CD4-positive, alpha-beta T cell (primary cell): ENCODE measurements around the gene CHEK1. TPM values are rescaled to one million over a fixed set of nuclear protein-coding genes. Genes with fewer than 3 reads are reported as not detected.

ENCODE experiments used
- ATAC-seq: fragments of 200-7000 bp; cut with Tn5 transposase; one replicate; pipeline ENCODE4 v1.10.0; 2022; ENCODE audit warnings: mild to moderate bottlenecking; ENCODE audit not compliant: poor library complexity
- CTCF ChIA-PET: fragments of 350-600 bp; sonication (Branson Sonifier 250); formaldehyde crosslinking; loops from one replicate; lab custom pipeline; 2021; ENCODE audit warnings: antibody characterized with exemption, inconsistent platforms; lab: Charles Lee
- POLR2A ChIA-PET: fragments of 350-600 bp; sonication (Branson Sonifier 250); formaldehyde crosslinking; loops from one replicate; lab custom pipeline; 2021; ENCODE audit warnings: antibody characterized with exemption, inconsistent platforms; lab: Charles Lee
- DNase-seq, 14 experiments: peaks; one replicate each; pipeline ENCODE4 v3.0.0-alpha.2; 2013 to 2020; ENCODE audit warnings: mixed read lengths in 2 of 14
- H3K27ac ChIP-seq, 2 donors: one replicate each; pipeline versions ENCODE4 v1.5.1 to v1.7.0; 2013; ENCODE audit warnings: low read length in 2 of 2, low read depth in 1 of 2, mild to moderate bottlenecking in 1 of 2
- H3K27me3 ChIP-seq, 2 experiments: 1 replicate in 1 of 2; 2 replicates in 1 of 2; pipeline versions ENCODE4 v1.6.1 to v1.7.0; 2013; ENCODE audit warnings: low read length in 2 of 2, control low read depth in 1 of 2, mild to moderate bottlenecking in 1 of 2, moderate library complexity in 1 of 2; ENCODE audit not compliant: insufficient read depth in 2 of 2, control insufficient read depth in 1 of 2
- H3K36me3 ChIP-seq: one replicate; pipeline ENCODE4 v1.6.1; 2013; ENCODE audit warnings: low read length, control low read depth; ENCODE audit not compliant: insufficient read depth
- H3K4me1 ChIP-seq: one replicate; pipeline ENCODE4 v1.6.1; 2013; ENCODE audit warnings: low read length, control low read depth; ENCODE audit not compliant: insufficient read depth
- H3K4me3 ChIP-seq: one replicate; pipeline ENCODE4 v1.5.1; 2013; ENCODE audit warnings: mild to moderate bottlenecking, low read length, moderate library complexity
- H3K9me3 ChIP-seq, 2 experiments: 1 replicate in 1 of 2; 2 replicates in 1 of 2; pipeline versions ENCODE4 v1.6.1 to v1.7.0; 2013; ENCODE audit warnings: low read length in 2 of 2, mild to moderate bottlenecking in 2 of 2, control low read depth in 1 of 2, moderate library complexity in 1 of 2; ENCODE audit not compliant: control insufficient read depth in 1 of 2, insufficient read depth in 1 of 2
- H3K27ac Mint-ChIP-seq: one replicate; pipeline ENCODE4 v1.8.0; 2020; ENCODE audit warnings: mixed read lengths
- H3K27me3 Mint-ChIP-seq: one replicate; pipeline ENCODE4 v1.8.0; 2021; ENCODE audit warnings: mixed read lengths
- H3K36me3 Mint-ChIP-seq: one replicate; pipeline ENCODE4 v1.8.0; 2021; ENCODE audit warnings: low read depth, mixed read lengths
- H3K4me1 Mint-ChIP-seq: one replicate; pipeline ENCODE4 v1.8.0; 2021; ENCODE audit warnings: low read depth, mixed read lengths
- H3K4me3 Mint-ChIP-seq: one replicate; pipeline ENCODE4 v1.8.0; 2020; ENCODE audit warnings: mild to moderate bottlenecking, mixed read lengths
- H3K9me3 Mint-ChIP-seq: one replicate; pipeline ENCODE4 v1.8.0; 2020; ENCODE audit warnings: mixed read lengths
- intact Hi-C, 2 experiments: fragments of 100-400 bp; cut with DNase I in 1 of 2; cut with micrococcal nuclease in 1 of 2; formaldehyde crosslinking; loops; one replicate each; pipeline versions ENCODE4 v1.15.1 to v1.9.0; 2023 to 2025; cut with DNase I, micrococcal nuclease
- total RNA-seq, 174 experiments: library from RNA in 2 of 174; stranded (reverse) in 2 of 174; gene quantifications; one replicate each; pipeline ENCODE4 v1.2.3 and lab custom pipeline; 2021 to 2026
- TF ChIP-seq, protein P1 (sequence below): fragments of 200-600 bp; IDR thresholded peaks from one replicate; pipeline ENCODE4 v1.8.0; 2022; ENCODE audit warnings: antibody characterized with exemption, mild to moderate bottlenecking

The CHEK1 gene
- total RNA-seq, 2 experiments from 2014 or later: 6.8 to 7.8 TPM

DNA sequence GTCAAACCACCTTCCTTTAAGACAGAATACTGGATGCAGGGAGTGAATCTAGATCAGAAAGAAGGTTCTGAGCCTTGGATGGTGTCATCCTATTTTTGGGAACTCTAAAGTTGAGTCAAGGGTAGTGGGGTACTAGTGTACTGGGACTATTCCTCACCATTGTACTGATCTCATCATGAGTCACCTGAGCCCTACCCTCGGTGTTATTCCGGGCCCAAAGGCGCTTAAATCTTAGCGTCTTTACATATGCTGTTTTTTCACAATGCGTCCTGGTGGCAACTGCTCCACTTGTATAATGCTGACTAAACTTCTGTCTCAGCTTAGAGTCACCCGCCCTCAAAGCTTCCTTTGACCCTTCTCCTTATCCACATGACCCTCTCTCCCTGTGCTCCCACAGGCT lies 95.8 kb downstream of the CHEK1 start:
- H3K9me3 Mint-ChIP-seq: no peaks in the 10 kb centered on the region

DNA sequence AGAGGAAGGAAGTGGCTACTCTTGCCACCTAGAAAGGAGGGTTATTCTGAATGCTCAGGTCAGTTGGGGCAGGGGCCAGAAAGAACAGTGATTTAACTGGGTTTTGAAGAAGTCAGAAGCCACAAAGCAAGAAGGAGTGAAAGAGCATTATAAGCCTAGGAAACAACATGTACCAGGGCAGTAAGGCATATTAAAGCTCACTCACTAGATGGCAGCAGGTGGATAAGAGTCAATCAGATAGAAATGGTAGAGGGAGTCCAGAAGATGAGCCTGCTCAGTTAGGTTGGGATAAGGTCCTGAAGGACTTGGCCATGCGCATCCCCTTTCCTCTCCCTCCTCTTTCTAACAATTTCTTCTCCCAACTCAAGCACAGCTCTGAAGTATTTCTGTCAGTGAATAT lies 99.2 kb downstream of the CHEK1 start:
- DNase-seq: peak in 1 of 14 experiments; percentile 6
- H3K9me3 ChIP-seq: no peaks in the 10 kb centered on the region
- peaks cover 9 to 13% of the 10 kb centered on the region in 2 experiments for H3K27me3 ChIP-seq
- POLR2A ChIA-PET: no interaction called here
- CTCF ChIA-PET: no interaction called here
- peaks cover 59% of the 10 kb centered on the region for H3K27me3 Mint-ChIP-seq
- no peak overlapping the region for H3K27ac ChIP-seq
- no peak overlapping the region for H3K4me3 ChIP-seq
- H3K4me1 ChIP-seq: no peaks in the 10 kb centered on the region
- TF ChIP-seq, protein P1, sequence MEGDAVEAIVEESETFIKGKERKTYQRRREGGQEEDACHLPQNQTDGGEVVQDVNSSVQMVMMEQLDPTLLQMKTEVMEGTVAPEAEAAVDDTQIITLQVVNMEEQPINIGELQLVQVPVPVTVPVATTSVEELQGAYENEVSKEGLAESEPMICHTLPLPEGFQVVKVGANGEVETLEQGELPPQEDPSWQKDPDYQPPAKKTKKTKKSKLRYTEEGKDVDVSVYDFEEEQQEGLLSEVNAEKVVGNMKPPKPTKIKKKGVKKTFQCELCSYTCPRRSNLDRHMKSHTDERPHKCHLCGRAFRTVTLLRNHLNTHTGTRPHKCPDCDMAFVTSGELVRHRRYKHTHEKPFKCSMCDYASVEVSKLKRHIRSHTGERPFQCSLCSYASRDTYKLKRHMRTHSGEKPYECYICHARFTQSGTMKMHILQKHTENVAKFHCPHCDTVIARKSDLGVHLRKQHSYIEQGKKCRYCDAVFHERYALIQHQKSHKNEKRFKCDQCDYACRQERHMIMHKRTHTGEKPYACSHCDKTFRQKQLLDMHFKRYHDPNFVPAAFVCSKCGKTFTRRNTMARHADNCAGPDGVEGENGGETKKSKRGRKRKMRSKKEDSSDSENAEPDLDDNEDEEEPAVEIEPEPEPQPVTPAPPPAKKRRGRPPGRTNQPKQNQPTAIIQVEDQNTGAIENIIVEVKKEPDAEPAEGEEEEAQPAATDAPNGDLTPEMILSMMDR: no peak
- no peak overlapping the region for H3K4me3 Mint-ChIP-seq
- no peaks in the 10 kb centered on the region for H3K36me3 Mint-ChIP-seq
- intact Hi-C loops: loop anchor here in 1 of 2 experiments (10.0 kb wide), 1 partner anchor 151 kb away; no protein-coding TSS in a partner anchor
- no peak overlapping the region for H3K27ac Mint-ChIP-seq
- H3K36me3 ChIP-seq: no peaks in the 10 kb centered on the region
- no peak for ATAC-seq
- no peaks in the 10 kb centered on the region for H3K4me1 Mint-ChIP-seq
- no peaks in the 10 kb centered on the region for H3K9me3 Mint-ChIP-seq

More for the DNA sequence above, 95.8 kb downstream of the CHEK1 start:
- Histone ChIP-seq H3K4me3 (no peak overlapping the region), H3K27ac (no peak overlapping the region), H3K27me3 (peaks cover 7 to 10% of the 10 kb centered on the region in 2 experiments), H3K4me1 (no peaks in the 10 kb centered on the region), H3K36me3 (no peaks in the 10 kb centered on the region), H3K9me3 (peaks cover 0 to 3% of the 10 kb centered on the region in 2 experiments)
- Mint-ChIP-seq H3K4me3 (no peak overlapping the region), H3K27ac (no peak overlapping the region), H3K36me3 (no peaks in the 10 kb centered on the region), H3K27me3 (peaks cover 49% of the 10 kb centered on the region), H3K4me1 (no peaks in the 10 kb centered on the region)
- intact Hi-C loops: loop anchor here in 1 of 2 experiments (10.0 kb wide), 1 partner anchor 154 kb away; no protein-coding TSS in a partner anchor
- TF ChIP-seq, protein P1: no peak
- no peak for ATAC-seq
- CTCF ChIA-PET: no interaction called here
- POLR2A ChIA-PET: no interaction called here
- no peak for DNase-seq

Other genes with a start within 250 kb of the CHEK1 start
- not detected for gene FEZ1, start 128.9 kb upstream of the CHEK1 start, total RNA-seq
- gene EI24, start 55.7 kb upstream of the CHEK1 start, total RNA-seq: 10 to 100 TPM; 21.0 to 22.8 TPM
- gene STT3A, start 32.3 kb upstream of the CHEK1 start, total RNA-seq: 10 to 100 TPM; 35.1 to 38.6 TPM
- gene ACRV1, start 55.7 kb downstream of the CHEK1 start, total RNA-seq: not detected
- not detected for gene PATE1, start 121.1 kb downstream of the CHEK1 start, total RNA-seq
- not detected for gene PATE2, start 153.7 kb downstream of the CHEK1 start, total RNA-seq
- gene PATE3, start 163.0 kb downstream of the CHEK1 start, total RNA-seq: not detected
- not detected for gene PATE4, start 208.2 kb downstream of the CHEK1 start, total RNA-seq